HG02938 (cell line): Measurements from ENCODE around the gene BHLHA15.

Experiments used
- ATAC-seq: cut with Tn5 transposase; IDR thresholded peaks from one replicate; pipeline ENCODE4 v1.9.1; 2021; ENCODE audit warnings: mild to moderate bottlenecking, moderate library complexity; ENCODE audit not compliant: unreplicated experiment

The BHLHA15 gene

DNA sequence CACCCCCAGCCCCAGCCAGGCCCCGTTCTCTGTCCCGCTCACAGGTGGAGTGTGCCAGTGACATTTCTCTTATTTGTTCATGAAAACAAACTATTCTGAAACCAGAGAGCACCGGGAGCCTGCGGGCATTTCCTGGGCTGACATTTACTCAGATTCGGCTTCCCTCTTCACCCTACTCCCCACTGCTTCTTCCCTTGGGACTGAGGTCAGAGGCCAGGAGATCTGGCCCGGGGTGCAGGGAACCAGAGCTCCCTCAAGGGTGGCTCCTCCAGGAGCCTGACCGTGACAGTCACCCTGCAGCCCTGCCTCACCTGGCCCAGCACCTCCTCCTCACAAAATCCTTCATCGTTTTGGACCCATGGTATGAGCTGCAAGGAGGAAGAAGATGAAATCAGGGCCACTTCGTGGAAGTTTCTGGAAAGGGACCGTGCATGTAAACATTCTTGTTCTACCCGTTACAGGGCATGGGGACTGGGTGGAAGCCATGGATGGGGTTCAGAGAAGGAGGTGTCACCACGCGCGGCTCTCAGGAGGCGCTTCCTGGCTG lies 12.2 kb downstream of the BHLHA15 start:
- no peak for ATAC-seq

DNA sequence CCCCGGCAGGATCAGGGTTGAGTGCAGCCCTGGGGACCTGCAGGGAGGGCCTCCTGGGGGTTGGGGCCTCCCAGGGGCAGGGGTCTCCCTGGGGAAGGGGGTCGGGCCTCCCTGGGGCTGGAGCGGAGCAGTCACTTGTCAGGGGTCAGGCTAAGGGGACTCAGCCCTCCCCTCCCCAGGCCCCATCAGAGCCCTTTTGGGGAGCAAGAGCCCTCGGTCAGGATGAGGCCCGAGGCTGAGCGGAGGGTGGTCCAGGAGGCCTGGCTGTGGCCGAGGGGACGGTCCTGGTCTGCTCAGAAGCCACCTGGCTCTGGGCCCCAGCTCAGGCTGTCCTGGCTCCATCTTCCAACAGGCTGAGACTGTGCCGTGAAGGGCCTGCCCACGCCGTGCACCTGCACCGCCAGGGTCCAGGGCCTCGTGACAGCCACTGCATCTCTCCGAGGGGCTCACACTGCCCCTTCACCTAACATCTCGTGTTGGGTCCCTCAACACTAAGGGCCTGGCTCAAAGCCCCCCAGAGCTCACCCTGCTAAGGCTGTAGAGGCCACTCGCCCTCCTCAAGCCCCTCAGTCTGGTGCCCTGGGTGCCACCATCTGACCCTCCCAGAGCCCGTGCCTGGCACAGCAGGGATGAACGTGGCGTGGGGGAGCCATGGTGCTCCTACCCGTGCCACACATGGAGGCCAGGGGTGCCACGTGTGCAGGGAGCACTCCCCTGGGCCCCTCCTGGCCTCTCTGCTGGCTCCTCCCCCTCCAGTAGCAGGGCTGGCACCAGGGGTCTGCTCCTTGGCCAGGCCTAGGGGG lies 12.9 kb downstream of the BHLHA15 start:
- no peak for ATAC-seq

DNA sequence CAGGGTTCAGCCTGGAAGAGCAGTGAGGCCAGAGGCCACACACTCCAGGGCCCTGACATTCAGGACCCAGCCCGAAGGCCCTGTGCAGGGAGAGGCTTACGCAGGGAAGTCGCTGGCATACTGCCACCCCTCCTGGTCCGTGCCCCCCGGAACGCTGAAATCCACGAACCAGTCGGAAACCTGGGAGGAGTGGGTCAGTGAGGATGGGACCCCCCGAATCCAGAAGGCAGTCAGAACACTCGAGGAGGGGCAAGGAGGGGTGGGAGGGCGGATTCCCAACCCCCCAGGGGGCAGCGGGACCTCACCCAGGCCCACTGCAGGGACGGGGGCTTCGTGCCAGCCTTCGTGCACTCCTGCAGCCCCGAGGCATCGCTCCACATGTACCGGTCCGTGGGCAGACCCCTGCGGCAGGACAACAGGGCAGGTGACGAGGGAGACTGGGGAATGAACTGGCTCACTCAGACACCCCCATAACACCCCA lies 13.5 kb downstream of the BHLHA15 start:
- ATAC-seq: no peak

DNA sequence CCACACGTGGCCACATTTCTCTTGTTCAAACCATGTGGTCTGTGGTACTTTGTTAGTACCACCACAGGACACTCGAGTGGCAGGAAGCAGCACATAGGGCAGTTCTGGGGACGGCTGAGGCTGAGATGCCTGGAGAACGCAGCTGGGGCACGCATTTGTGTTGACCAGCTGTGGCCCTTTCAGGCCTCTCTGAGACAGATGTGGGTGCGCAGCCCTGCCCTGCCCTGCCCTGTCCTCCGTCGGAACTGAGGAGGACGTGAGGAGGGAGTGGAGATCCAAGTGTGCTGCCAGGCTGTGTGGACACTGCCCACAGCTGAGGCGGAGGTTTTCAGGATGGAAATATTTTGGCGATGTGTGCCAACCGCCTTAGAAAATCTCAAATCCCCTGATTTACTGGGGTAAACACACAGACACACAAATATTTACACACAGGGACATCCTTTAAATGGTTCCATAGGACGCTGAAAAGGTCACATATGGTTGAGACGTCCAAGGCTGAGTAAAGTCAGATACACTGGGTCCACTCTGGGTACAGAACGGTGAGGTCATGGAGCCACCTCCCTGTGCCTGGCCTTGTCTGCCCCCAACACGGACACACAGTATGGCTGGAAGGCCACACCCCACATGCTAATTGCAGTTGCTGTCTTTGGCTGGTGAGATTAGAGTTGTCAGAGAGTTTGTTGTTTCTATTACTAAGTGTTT lies 14.8 kb downstream of the BHLHA15 start:
- no peak for ATAC-seq

DNA sequence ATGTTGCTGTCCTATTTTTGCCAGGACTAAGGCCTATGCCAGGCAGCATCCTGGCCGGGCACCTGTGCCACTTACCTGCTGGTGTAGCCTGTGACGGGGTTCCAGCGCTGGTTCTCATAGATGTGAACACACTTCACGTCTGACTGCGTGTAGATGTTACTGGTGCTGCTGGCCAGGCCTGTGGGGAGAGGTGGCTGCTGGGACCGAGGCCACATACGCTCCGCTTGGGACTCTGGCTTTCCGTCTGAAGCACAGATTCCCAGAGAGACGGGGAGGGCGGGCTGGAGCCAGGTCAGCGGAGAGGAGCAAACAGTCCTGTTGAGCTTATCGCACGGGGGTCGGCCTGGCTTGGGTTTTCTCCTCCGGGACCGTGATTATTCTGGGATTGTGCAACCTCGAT lies 16.7 kb downstream of the BHLHA15 start:
- no peak for ATAC-seq

DNA sequence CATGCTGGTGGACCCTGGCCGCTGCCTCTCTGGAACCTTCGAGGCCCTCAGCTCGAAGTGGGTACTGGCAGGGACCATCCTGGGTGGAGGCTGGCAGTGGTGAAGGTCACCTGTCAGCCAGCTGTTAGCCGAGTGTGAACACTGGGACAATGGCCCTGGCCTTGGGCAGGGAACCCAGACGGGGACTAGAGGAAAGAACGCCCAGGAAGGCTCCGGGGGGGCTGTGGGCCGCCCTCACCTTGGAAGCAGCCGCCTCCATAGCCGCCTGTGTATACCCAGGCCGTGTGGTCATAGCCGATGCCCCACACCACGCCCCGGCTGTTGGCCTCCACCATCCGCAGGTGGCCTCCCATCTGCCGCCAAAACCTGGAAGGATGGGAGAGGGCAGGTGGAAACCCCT lies 17.6 kb downstream of the BHLHA15 start:
- ATAC-seq: no peak

DNA sequence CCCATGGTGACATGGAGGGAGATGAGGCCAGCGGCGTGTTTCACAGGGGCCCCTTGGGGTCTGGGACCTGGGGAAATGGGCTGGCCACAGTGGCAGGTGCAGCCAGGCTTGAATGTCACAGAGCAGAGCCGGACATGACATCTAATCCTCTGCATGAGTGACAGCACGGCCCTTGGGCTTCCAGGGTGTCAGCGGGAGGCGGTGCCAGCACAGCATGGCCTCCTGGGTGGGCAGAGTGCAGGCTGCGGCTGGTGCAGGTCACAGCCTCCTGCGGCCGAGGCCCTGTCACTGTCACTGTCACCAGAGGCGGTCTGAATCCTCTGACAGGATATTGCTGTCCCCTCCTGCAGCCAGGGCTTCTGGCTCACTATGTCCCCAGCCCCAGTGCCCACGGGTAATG lies 18.2 kb downstream of the BHLHA15 start:
- no peak for ATAC-seq

DNA sequence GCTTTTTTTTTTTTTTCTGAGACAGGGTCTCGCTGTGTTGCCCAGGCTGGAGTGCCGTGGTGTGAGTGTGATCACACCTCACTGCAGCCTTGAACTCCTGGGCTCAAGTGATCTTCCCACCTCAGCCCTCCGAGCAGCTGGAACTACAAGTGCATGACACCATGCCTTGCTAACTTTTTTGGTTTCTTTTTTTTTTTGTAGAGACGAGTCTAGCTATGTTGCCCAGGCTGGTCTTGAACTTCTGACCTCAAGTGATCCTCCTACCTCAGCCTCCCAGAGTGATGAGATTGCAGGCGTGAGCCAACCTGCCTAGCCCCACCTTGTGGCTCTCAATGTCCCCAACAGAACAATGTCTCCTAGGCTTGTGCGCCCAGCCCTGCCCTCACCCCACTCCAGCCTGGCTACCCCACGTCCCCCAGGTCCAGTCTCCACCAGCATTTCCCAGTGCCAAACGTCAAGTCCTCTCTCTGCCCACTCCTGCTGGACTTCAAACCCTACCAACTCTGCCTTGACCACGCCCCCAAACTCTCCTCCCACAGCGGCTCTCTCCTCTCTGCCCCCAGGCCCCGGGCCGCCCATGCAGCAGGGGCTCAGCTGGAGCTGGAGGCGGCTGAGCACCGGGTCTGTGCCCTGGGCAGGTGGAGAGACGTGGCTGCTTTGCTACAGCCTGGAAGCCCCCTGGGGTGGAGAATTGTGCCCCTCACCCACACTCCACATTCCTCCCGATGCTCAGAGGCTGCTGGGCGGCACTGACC lies 18.9 kb downstream of the BHLHA15 start:
- no peak for ATAC-seq

DNA sequence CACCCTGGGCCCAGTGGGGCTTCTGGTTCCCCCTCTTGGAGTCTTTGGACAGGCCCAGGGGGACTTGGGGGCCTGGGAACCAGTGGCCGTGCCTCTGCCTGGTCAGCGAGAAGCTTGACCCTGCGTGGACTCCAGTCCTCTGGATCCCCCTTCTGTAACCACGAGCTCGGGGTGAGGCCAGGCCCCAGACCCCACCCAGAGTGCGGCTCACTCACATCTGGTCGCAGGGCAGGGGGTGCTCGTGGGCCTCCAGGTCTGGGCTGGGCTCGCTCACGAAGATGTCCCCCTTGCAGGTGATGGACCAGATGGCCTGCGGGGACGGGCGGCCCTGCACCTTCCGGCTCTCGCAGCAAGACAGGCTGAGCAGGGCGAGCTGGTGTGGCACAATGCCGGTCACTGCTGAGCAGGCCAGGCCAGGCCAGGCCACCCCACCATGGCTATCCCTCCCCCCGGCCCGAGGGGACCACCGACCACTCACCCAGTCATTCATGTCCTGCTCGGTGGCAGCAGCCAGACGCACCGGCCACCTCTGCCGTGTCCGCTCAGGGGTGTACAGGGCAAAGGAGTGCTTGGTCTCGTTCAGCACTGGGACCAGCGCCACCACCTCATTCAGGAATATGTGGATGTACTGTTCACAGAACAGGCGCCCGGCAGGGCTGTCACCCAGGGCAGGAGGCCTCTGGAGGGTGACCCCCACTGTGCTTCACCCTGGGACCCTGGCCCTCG lies 19.7 kb downstream of the BHLHA15 start:
- ATAC-seq: no peak

DNA sequence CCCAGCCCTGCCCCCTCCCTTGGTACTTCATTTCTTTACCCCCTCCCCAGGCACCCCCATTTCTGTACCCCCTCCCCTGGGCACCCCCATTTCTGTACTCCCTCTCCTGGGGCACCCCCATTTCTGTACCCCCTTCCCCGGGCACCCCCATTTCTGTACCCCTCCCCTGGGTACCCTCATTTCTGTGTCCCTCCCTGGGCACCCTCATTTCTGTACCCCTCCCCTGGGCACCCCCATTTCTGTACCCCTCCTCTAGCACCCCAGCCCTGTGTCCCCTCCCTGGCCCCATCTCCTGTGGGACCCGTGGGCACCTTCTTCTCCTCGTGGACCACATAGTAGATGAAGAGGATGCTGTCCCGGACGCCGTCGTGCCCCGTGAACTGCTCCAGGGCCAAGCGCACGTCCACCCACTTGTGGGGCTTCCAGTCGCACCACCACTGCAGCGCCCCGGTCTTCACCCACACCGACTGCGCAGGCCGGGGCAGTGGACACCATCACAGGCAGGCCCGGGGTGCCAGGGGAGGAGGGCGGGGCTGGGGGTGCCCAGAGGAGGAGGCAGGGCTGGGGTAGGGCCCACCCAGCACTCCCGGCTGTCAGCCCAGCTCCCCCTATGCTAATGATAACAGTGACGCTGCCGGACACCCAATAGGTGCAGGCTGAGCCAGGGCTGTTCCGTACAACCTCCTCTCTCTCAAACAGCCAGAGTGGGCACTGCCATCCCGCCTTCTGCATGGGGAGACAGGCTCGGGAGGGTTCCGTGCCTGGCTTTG lies 20.4 kb downstream of the BHLHA15 start:
- no peak for ATAC-seq

DNA sequence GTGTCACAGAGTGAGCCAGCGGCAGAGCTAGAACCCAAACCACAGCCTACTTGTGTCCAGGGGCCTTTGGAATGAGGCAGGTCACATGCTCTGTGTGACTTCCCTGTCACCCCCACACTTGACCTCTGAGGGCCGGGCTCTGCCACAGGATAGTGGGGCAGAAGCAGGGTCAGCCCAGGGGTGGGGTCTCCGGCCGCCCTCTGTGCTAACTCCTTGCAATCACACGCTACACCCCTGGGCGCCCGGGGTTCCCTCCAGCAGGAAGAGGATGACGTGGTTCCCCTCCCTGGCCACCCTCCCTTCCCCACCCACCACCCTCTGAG lies 21.0 kb downstream of the BHLHA15 start:
- no peak for ATAC-seq

DNA sequence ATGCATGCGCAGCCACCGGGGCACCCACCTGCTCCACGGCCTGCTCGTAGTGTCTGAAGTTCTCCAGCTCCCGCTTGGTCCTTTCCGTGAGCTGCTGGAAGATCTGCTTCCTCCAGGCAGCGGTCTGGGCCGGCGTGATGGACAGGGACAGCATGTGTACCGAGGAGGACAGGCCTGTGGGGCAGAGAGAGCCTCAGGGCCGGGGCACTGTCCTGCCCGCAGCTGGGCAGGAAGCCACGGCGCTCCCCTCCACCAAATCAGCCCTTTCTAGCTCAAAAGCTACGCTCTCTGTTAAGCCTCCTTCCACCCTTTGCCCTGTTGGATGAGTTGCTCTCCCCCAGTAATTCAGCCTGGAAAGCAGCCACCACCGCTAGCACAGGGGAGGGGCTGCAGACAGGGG lies 21.6 kb downstream of the BHLHA15 start:
- ATAC-seq: no peak

DNA sequence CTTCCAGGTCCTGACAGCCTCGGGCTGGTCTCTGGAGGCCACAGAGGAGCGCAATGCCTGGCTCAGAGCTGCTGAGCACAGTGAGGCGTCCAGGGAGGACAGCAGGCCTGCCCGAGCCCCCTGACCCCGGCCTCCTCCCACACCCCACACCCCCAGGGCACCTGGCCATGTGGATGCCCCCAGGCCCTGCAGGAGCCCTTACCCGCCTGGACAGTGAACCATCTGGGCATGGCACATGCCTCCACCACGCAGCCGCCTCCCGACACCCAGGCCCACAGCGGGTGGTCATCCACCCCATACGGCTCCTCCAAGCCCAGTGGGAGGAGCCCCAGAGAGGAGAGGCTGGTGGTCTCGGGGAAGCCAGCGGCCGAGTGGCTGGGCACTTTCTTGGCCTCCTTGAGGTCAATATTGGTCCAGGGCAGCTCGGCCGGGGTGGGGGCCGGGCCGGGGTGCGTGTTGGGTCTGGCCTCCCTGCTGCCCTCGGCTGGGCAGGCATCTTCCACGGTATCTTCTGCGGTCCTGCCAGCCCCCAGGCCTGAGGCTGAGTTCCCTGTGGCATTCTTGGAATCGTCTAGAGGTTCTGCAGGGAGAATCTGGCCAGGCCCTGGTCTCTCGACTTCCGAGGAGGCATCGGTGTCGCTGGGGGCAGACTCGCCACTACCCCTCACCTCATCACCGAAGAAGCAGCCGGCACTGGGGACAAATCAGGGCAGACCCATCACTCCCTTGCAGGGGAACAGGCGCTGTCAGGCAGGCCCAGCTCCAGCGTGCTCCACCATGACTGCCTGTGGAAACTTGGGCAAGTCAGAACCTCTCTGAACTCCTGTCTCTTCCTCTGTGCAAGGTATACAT lies 22.2 kb downstream of the BHLHA15 start:
- no peak for ATAC-seq

DNA sequence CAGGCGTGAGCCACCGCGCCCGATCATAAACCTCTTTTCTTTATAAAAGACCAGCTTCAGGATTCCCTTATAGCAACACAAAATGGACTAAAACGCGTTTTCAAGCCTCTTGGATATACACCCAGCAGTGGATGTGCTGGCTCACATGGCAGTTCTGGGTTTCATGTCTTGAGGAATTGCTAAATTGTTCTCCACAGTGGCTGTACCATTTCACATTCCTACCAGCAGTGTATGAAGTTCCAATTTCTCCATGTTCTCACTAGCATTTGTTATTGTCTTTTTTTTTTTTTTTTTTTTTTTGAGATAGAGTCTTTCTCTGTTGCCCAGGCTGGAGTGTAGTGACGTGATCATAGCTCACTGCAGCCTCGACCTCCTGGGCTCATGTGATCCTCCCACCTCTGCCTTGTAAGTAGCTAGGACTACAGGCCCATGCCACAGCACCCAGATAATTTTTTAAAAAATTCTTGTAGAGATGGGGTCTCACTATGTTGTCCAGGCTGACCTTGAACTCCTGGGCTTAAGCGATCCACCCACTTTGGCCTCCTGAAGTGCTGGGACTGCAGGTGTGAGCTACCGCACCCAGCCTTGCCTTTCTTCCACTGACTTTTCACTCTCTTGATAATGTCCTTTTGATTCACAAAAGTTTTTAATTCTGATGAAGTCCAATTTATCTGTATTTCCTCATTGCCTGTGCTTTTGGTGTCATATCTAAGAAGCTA lies 23.3 kb downstream of the BHLHA15 start:
- no peak for ATAC-seq

DNA sequence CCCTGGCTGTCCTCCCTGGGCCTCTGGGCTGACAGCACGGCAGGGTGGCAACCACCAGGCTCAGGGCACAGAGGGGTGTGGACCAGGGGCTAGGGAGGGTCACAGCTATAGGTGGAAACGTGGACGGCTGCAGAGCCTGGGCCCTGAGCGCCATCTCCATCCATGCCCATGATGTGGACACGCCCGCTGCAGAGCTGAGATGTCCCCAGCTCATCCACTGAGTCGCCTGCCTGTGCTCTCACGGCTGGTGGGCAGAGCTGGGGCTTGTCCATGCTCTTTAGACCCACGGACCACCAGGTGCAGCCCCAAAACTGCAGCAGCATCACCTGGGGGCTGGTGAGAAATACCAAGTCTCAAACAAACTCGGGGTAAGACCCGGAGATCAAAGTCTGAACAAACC lies 24.7 kb downstream of the BHLHA15 start:
- ATAC-seq: no peak

DNA sequence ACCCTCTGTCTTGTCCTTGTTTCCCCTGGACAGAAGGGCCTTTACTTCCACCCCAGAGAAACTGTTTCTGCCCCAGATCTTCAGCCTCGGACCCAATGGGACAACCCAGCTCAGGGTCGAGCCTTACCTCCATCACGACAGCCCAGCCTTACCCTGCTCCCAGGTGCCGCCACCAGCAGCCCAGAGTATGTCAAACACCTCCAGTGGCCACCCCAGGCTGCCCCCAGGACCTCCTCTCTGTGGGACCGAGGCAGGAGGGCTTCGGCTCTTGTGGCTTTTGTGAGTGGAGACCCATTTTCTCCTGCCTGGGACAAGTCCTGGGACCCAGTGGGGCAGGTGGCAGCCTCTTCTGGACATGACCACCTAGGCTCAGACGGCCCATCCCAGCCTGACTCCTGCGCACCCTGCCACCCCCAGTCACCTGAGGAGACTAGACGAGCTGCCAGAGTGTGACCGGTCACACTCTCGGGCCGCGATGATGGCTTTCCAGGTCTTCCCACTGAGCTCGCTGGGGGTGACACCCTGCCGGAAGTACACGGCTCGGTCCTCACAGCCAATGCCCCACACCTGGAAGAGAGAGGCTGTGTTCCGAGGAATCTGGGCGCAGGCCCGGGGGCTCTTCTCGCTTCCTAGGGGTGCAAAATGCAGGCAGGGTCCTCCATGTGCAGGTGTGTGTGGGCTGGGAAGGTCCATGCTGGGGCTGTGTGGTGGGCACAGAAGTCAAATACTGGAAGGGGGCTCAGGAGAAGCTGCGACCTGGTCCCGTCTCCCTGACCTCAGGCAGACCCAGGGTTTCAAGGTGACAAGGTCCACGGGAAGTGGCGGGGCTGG lies 25.3 kb downstream of the BHLHA15 start:
- no peak for ATAC-seq

DNA sequence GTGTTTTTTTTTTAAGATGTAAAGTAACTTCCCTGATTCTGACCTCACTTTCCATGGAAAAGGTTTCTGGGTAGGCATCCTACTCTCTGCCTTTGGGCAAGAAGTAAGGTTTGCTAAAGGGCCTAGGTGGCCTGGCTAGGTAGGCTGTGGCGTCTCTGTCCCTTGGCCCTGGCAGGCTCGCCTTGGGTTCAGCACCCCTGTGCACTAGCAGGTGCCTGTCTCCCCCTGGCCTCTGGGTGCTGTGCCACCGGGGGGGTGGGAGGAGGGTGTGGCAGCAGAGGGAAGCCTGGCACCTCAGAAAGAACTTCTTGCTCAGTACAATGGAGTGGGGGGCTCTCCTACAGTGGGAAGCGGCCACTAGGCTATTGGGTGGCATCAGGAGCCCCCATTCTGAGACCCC lies 26.8 kb downstream of the BHLHA15 start:
- no peak for ATAC-seq

DNA sequence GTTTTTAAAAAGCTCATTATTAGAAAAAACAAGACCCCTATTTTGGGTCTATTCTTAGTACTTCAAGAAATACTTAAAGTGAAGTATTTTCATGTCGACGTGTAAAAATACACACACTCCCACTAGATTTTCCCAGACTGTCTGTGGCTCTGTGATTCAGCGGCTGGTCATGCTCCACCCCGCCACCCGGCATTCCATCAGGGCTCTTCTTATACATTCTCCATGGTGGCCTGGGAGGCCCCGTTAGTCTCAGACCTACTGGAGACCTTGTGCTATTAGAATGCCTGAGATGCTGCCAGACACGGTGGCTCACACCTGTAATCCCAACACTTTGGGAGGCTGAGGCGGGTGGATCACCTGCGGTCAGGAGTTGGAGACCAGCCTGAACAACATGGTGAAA lies 27.7 kb downstream of the BHLHA15 start:
- no peak for ATAC-seq
